Measurements from ENCODE around the gene SDK1.
A peak's percentile ranks its signal among the peaks of the same experiment; 100 is the strongest.

Gene SDK1

DNA sequence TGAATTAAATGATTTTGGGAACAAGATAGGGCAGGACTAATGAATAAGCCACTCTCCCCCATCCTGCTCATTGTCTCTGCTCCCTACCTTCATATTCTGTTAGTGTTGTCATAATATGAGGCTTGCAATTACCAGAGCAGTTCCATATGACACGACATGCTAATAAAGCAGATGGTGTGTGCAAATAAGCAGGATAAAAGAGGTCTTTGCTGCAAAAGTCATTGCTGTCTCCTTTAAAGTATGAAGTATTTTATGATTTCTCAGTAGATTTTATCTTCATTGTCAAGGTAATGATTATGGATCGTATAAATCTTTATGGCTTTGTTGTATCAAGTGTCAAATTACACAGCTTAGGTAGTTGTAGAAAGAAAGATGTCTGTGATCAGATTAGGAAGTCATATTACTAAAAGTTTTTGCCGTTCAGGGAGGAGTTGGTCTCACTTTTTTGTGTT lies 114.8 kb downstream of the SDK1 start:
- no peak for DNase-seq (ENCODE audit: low read depth in 2 of 2)

- DNase-seq (ENCODE audit: low read depth in 2 of 2), result no peak
Measured at GRCh38 chr7:3416453-3416852, 115.4 kb downstream of the SDK1 start.

DNA sequence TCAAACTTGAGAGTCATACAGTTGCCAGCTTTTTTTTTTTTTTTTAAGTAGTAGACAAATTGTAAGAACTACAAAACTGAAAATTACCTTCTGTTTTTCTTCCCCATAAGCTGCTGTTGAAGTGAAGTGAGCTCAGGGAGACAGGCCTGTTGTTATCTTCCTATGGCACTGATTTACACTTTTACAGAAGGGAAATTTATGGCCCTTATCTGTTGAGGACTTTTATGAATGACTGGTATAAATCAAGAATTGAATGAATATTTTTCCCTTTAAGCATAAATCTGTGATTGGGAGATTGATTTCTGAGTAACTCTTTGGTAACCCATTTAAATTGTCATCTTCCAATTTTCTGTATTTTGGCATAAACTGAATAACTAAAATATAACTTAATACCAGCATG lies 124.0 kb downstream of the SDK1 start:
- DNase-seq (ENCODE audit: low read depth in 2 of 2), result no peak

- no peak for DNase-seq (ENCODE audit: low read depth in 2 of 2)
Measured at GRCh38 chr7:3426064-3426463, 125.0 kb downstream of the SDK1 start.

GRCh38 chr7:3427957-3428356 lies 126.9 kb downstream of the SDK1 start:
- no peak for DNase-seq (ENCODE audit: low read depth in 2 of 2)

GRCh38 chr7:3429981-3430380 lies 128.9 kb downstream of the SDK1 start:
- no peak for DNase-seq (ENCODE audit: low read depth in 2 of 2)

DNA sequence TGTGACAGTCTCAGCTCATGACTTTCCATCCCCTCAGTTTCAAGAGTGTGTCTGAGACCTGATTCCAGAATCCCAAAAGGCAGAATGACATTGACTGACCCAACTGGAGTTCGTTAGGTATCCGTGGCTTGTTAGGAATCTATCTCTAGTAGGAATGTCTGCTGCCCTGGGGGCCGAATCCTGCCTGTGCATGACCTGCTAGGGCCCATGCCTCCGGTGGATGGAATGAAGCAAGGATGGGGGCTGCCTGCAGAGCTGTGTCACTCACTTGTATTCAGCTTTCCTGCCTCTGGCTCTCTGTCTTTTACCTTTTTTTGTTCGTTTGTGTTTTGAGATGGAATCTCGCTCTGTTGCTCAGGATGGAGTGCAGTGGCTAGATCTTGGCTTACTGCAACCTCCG lies 129.5 kb downstream of the SDK1 start:
- DNase-seq (ENCODE audit: low read depth in 2 of 2), result no peak

DNA sequence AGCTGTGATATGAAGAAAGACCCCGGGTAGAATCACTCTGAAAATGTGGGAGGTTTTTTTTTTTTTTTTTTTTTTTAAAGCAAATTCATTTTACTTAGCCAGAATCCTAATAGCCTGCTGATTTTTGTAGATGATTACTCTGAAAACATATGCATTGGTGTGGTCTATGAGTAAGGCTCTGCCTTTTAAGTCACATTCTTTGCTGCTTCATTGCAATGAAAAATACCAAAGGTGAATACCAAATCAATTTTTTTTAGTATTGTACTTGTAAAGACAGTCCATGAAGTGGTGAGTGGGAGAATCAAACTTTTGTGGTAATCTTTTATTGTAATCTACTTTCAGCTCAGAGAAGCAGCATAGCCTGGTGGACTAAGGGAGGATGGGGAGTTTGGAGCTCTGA lies 130.3 kb downstream of the SDK1 start:
- DNase-seq (ENCODE audit: low read depth in 2 of 2), result no peak

GRCh38 chr7:3432911-3433310 lies 131.9 kb downstream of the SDK1 start:
- no peak for DNase-seq (ENCODE audit: low read depth in 2 of 2)

- DNase-seq (ENCODE audit: low read depth in 2 of 2), result no peak
Measured at GRCh38 chr7:3434611-3435010, 133.6 kb downstream of the SDK1 start.

GRCh38 chr7:3436112-3436511 lies 135.1 kb downstream of the SDK1 start:
- no peak for DNase-seq (ENCODE audit: low read depth in 2 of 2)

GRCh38 chr7:3436746-3437145 lies 135.7 kb downstream of the SDK1 start:
- no peak for DNase-seq (ENCODE audit: low read depth in 2 of 2)

- no peak for DNase-seq (ENCODE audit: low read depth in 2 of 2)
Measured at GRCh38 chr7:3437467-3437866, 136.4 kb downstream of the SDK1 start.

GRCh38 chr7:3438352-3438751 lies 137.3 kb downstream of the SDK1 start:
- DNase-seq (ENCODE audit: low read depth in 2 of 2), result no peak

DNA sequence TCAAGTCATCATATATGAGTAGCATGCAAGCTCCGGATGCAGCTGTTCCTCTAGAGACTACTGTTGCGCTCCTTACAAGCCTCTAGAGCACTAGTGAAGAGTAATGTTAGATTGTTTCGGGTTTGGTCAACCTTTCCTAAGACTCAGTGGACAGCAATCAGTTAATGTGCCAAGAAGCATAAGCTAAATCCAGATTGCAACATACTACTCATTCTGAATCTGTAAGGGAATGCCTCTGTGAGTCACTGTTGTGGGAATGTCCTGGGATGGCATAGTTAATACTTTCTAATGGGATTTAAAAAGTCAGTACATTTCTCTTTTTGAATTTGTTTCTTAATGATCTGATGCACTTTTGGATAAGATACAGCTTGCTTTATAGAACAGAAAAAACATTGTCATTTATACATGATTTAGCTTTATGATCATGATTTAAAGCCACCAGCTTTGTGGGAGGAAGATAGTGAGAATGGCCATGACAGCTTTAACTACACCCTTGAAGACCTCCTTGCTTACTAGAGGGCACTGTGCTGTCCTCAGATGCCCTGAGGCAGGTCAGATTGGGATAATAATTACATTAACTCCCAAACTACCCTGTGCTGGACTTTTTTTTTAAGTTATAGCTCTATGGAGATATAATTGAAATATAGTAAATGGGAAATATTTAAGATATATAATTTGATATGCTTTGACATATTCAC lies 138.4 kb downstream of the SDK1 start:
- DNase-seq (ENCODE audit: low read depth in 2 of 2), result no peak

GRCh38 chr7:3440509-3440908 lies 139.5 kb downstream of the SDK1 start:
- DNase-seq (ENCODE audit: low read depth in 2 of 2), result no peak

DNA sequence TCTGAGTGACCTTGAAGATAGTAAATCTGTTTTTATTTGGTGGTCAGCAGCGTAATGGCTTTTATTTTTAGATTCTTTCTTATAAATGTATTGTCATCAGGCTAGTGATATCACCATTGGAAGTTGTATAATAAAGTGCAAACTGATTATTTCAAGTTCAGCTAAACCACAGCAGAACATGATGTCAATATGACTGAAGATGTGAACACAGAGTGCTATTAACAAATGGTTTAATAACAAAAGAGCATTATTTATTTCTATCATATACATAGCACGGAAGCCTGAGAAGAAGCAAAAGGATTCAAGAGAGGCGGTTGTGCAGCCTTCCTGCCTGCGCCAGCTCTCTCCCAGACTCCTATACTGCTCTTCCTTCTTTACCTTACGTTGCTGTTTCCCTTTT lies 142.7 kb downstream of the SDK1 start:
- DNase-seq (ENCODE audit: low read depth in 2 of 2), result no peak

GRCh38 chr7:3446786-3447185 lies 145.7 kb downstream of the SDK1 start:
- no peak for DNase-seq (ENCODE audit: low read depth in 2 of 2)

GRCh38 chr7:3451701-3452100 lies 150.6 kb downstream of the SDK1 start:
- DNase-seq (ENCODE audit: low read depth in 2 of 2), result no peak

DNA sequence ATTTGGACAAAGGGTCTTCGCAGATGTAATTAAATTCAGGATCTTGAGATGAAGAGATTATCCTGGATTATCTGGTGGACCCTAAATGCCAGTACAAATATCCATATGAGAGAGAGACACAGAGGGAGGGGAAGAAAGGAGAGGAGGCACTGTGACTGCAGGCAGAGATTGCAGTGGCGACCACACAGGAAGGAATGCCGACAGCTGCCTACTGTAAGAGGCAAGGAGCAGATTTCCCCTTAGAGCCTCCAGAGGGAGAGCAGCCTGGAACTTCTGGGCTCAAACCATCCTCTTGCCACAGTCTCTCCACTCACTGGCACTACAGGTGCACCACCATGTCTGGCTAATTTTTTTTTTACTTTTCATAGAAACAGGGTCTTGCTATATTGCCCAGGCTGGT lies 152.3 kb downstream of the SDK1 start:
- DNase-seq (ENCODE audit: low read depth in 2 of 2), result no peak

- no peak for DNase-seq (ENCODE audit: low read depth in 2 of 2)
Measured at GRCh38 chr7:3455806-3456595, 154.9 kb downstream of the SDK1 start.

DNA sequence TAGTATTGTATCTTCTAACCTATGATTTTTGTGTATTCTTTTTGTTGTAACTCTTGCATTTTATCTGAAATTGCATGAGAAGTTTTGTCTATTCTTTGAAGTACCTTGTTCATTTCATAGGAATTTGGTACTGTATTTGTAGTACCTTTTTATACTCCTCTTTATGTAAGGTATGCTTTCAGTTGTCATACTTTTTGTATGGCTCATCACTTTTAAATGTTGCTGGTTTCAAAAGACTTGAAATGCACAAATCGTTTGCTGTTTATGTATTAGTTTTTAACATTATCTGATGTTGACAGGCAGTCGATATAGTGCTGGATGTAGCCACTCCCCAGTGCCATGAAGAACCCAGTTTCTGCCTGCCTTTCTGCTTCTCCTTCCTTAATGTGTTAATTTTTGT lies 158.1 kb downstream of the SDK1 start:
- DNase-seq (ENCODE audit: low read depth in 2 of 2), result no peak

DNA sequence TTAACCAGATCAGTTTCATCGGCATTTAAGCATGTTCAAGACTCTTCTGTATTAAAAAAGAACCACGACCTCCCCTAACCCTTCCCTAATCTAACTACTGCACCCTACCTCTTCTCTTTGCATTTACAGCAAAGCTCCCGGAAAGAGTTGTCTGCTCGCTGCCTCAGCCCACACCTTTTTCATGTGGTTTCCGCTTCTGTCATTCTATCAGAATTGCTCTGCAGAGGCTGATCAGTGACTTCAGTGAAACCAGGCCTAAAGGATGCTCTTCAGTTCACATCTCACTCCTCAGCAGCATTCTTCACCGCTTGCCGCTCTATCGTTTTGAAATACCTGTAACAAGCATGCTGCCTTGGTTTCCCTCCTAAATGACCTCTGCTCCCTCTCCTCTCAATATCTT lies 160.9 kb downstream of the SDK1 start:
- peak; percentile 47 to 63 for DNase-seq (ENCODE audit: low read depth in 2 of 2)
